Measurements from ENCODE around the gene SLC37A1.

Gene SLC37A1

DNA sequence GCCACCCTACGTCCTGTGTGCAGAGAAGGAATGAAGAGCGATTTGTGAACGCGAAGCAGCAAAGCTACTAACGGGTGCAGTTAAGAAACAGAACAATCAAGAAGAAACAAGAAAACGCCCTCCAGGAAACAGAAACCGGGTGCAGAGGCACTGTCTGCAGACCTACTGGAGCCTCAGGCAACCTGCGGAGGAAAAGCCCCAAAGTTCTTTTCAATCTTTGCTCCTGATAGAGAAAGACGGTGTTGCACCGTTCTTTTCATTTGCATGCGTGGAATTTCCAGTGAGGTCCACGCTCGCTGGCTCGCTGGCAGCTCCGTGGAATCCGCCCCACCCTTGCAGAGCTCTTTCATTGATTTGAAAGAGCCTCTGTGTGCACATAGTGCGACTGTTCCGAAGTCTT is 102.8 kb downstream of the SLC37A1 start:
- ATAC-seq (ENCODE audit: insufficient read depth, low read depth) (no peak), DNase-seq (no peak)
- no peaks in the 10 kb centered on the region for H3K9me3 ChIP-seq (ENCODE audit: insufficient read depth, low read length, severe bottlenecking)
- peaks cover 15% of the 10 kb centered on the region; the same call in 1 of the 2 replicates for H4K20me1 ChIP-seq (ENCODE audit: insufficient read depth, low read length)
- no peak overlapping the region for H3K4me3 ChIP-seq (ENCODE audit: low read depth in 1 of 2, low read length in 2 of 2)
- H3K4me2 ChIP-seq (ENCODE audit: insufficient read depth, low read length) = no peak overlapping the region
- H2AFZ ChIP-seq (ENCODE audit: low read depth, low read length) = no peak overlapping the region
- no peaks in the 10 kb centered on the region for H3K79me2 ChIP-seq (ENCODE audit: insufficient read depth, low read length)
- TF ChIP-seq EZH2 (IDR thresholded peaks at IDR 0.05; ENCODE audit: borderline replicate concordance, low read depth, low read length, severe bottlenecking) = no peak
- TF ChIP-seq, protein P1, sequence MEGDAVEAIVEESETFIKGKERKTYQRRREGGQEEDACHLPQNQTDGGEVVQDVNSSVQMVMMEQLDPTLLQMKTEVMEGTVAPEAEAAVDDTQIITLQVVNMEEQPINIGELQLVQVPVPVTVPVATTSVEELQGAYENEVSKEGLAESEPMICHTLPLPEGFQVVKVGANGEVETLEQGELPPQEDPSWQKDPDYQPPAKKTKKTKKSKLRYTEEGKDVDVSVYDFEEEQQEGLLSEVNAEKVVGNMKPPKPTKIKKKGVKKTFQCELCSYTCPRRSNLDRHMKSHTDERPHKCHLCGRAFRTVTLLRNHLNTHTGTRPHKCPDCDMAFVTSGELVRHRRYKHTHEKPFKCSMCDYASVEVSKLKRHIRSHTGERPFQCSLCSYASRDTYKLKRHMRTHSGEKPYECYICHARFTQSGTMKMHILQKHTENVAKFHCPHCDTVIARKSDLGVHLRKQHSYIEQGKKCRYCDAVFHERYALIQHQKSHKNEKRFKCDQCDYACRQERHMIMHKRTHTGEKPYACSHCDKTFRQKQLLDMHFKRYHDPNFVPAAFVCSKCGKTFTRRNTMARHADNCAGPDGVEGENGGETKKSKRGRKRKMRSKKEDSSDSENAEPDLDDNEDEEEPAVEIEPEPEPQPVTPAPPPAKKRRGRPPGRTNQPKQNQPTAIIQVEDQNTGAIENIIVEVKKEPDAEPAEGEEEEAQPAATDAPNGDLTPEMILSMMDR (IDR thresholded peaks at IDR 0.05; ENCODE audit: borderline replicate concordance, extremely low read depth, low read length, poor library complexity, severe bottlenecking) = no peak
- H3K36me3 ChIP-seq (ENCODE audit: insufficient read depth, low read length) = no peaks in the 10 kb centered on the region
- H3K27ac ChIP-seq (ENCODE audit: low read length) = no peak overlapping the region
- H3K4me1 ChIP-seq (ENCODE audit: insufficient read depth, low read length) = peaks cover 24% of the 10 kb centered on the region
- peaks cover 13% of the 10 kb centered on the region for H3K27me3 ChIP-seq (ENCODE audit: insufficient read depth, low read length, poor library complexity)
- no peak overlapping the region for H3K9ac ChIP-seq (ENCODE audit: low read depth, low read length)

DNA sequence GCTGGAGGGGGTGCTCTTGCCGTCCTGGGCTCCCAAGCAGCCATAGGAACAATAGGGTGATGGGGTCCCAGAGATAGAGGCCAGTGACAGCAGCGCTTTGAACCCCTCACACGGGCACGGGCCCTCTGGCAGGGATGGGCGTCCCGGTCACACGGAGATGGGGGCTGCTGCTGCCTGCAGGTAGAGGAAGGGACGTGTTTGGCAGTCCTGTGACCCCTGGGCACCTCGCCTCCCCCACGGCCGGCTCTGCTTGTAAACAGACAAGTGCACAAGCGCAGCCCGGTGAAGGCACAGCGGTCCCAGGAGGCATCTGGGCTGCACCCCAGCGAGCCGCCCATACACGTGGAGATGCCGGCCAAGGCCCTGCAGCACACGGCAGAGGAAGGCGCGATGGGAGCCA is 103.3 kb downstream of the SLC37A1 start:
- H3K27me3 ChIP-seq (ENCODE audit: insufficient read depth, low read length, poor library complexity) = peaks cover 15% of the 10 kb centered on the region

DNA sequence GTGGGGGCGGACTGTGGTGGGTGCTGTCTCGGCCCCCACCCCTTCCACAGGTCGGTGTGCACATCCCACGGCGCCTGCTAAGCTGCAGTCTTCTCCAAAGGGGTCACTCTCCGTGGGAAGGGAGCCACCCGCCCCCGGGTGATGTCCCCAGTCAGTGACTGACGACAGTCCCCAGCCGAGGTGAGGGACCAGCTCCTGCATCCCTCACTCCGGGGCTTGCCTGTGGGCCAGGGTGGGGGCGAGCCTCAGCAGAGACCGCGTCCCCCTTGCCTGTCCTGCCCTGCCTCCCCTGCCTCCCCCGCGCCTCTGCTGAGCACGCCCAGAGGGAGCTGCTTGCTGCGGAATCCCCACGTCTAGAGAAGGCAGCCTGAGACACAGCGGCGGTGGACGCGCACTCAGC is 103.8 kb downstream of the SLC37A1 start:
- no peaks in the 10 kb centered on the region for H3K9me3 ChIP-seq (ENCODE audit: insufficient read depth, low read length, severe bottlenecking)
- H3K4me1 ChIP-seq (ENCODE audit: insufficient read depth, low read length) = peaks cover 24% of the 10 kb centered on the region
- H3K4me2 ChIP-seq (ENCODE audit: insufficient read depth, low read length) = no peak overlapping the region
- TF ChIP-seq, protein P1 (IDR thresholded peaks at IDR 0.05; ENCODE audit: borderline replicate concordance, extremely low read depth, low read length, poor library complexity, severe bottlenecking) = no peak
- TF ChIP-seq EZH2 (IDR thresholded peaks at IDR 0.05; ENCODE audit: borderline replicate concordance, low read depth, low read length, severe bottlenecking) = no peak
- peaks cover 15% of the 10 kb centered on the region; the same call in 1 of the 2 replicates for H4K20me1 ChIP-seq (ENCODE audit: insufficient read depth, low read length)
- no peaks in the 10 kb centered on the region for H3K36me3 ChIP-seq (ENCODE audit: insufficient read depth, low read length)
- no peak overlapping the region for H3K4me3 ChIP-seq (ENCODE audit: low read depth in 1 of 2, low read length in 2 of 2)
- peaks cover 15% of the 10 kb centered on the region for H3K27me3 ChIP-seq (ENCODE audit: insufficient read depth, low read length, poor library complexity)
- H3K9ac ChIP-seq (ENCODE audit: low read depth, low read length) = no peak overlapping the region
- H2AFZ ChIP-seq (ENCODE audit: low read depth, low read length) = no peak overlapping the region
- H3K79me2 ChIP-seq (ENCODE audit: insufficient read depth, low read length) = no peaks in the 10 kb centered on the region
- no peak overlapping the region for H3K27ac ChIP-seq (ENCODE audit: low read length)
- no peak for DNase-seq
- ATAC-seq (ENCODE audit: insufficient read depth, low read depth) = no peak

More for the DNA sequence above, 103.3 kb downstream of the SLC37A1 start:
- H3K79me2 ChIP-seq (ENCODE audit: insufficient read depth, low read length) = no peaks in the 10 kb centered on the region
- H3K4me2 ChIP-seq (ENCODE audit: insufficient read depth, low read length) = no peak overlapping the region
- no peak overlapping the region for H3K9ac ChIP-seq (ENCODE audit: low read depth, low read length)
- TF ChIP-seq, protein P1 (IDR thresholded peaks at IDR 0.05; ENCODE audit: borderline replicate concordance, extremely low read depth, low read length, poor library complexity, severe bottlenecking) = no peak
- TF ChIP-seq EZH2 (IDR thresholded peaks at IDR 0.05; ENCODE audit: borderline replicate concordance, low read depth, low read length, severe bottlenecking) = no peak
- peaks cover 24% of the 10 kb centered on the region for H3K4me1 ChIP-seq (ENCODE audit: insufficient read depth, low read length)
- no peak overlapping the region for H3K4me3 ChIP-seq (ENCODE audit: low read depth in 1 of 2, low read length in 2 of 2)
- no peaks in the 10 kb centered on the region for H3K36me3 ChIP-seq (ENCODE audit: insufficient read depth, low read length)
- H4K20me1 ChIP-seq (ENCODE audit: insufficient read depth, low read length) = peaks cover 15% of the 10 kb centered on the region; the same call in 1 of the 2 replicates
- no peak overlapping the region for H2AFZ ChIP-seq (ENCODE audit: low read depth, low read length)
- no peaks in the 10 kb centered on the region for H3K9me3 ChIP-seq (ENCODE audit: insufficient read depth, low read length, severe bottlenecking)
- no peak overlapping the region for H3K27ac ChIP-seq (ENCODE audit: low read length)
- DNase-seq = no peak
- ATAC-seq (ENCODE audit: insufficient read depth, low read depth) = no peak

DNA sequence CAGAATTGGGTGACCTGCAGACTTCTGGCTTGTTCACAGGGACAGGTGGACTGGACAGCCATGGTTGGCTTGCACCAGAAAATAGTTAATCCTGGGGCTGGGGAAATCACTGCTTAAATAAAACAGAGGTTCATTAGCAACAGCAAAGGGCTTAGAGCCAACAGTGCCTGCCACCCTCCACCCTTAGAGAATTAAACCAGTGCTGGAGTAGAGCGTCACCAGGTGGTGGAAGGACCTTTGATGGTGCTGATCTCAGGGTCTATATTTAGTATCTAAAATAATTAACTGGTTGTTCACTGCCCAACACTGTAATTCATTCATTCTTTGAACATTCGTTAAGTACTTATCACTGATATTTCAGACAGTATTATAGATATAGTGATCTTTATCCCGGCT is 105.1 kb downstream of the SLC37A1 start:
- Histone ChIP-seq H3K79me2 (ENCODE audit: insufficient read depth, low read length) (no peaks in the 10 kb centered on the region), H3K9ac (ENCODE audit: low read depth, low read length) (no peak overlapping the region), H3K36me3 (ENCODE audit: insufficient read depth, low read length) (no peaks in the 10 kb centered on the region), H2AFZ (ENCODE audit: low read depth, low read length) (no peak overlapping the region), H3K27me3 (ENCODE audit: insufficient read depth, low read length, poor library complexity) (peaks cover 15% of the 10 kb centered on the region), H3K9me3 (ENCODE audit: insufficient read depth, low read length, severe bottlenecking) (no peaks in the 10 kb centered on the region), H3K4me2 (ENCODE audit: insufficient read depth, low read length) (no peak overlapping the region), H3K4me1 (ENCODE audit: insufficient read depth, low read length) (peaks cover 20% of the 10 kb centered on the region), H4K20me1 (ENCODE audit: insufficient read depth, low read length) (peaks cover 14% of the 10 kb centered on the region; the same call in 1 of the 2 replicates), H3K27ac (ENCODE audit: low read length) (no peak overlapping the region), H3K4me3 (ENCODE audit: low read depth in 1 of 2, low read length in 2 of 2) (no peak overlapping the region)
- TF ChIP-seq, protein P1 (IDR thresholded peaks at IDR 0.05; ENCODE audit: borderline replicate concordance, extremely low read depth, low read length, poor library complexity, severe bottlenecking) = no peak
- TF ChIP-seq EZH2 (IDR thresholded peaks at IDR 0.05; ENCODE audit: borderline replicate concordance, low read depth, low read length, severe bottlenecking) = no peak
- DNase-seq (no peak), ATAC-seq (ENCODE audit: insufficient read depth, low read depth) (no peak)
